HepG2 (cell line): Measurements from ENCODE around the gene ZNF384. TPM values are rescaled to one million over a fixed set of nuclear protein-coding genes. Genes with fewer than 3 reads are reported as not detected.

Experiments
- ASH2L ChIP-seq: fragments of 300-600, 200-600 bp; sonication (generic); IDR thresholded peaks from 2 replicates; pipeline ENCODE4 v1.7.0; 2017; ENCODE audit warnings: low read depth, mild to moderate bottlenecking, moderate library complexity, mixed read lengths, low read length; ENCODE audit not compliant: insufficient read length
- ATF2 ChIP-seq: sonication (generic); formaldehyde crosslinking; IDR thresholded peaks from 2 replicates; pipeline ENCODE4 v1.4.0; 2020; ENCODE audit warnings: missing genetic modification reagents
- CHCHD3 ChIP-seq: sonication (generic); formaldehyde crosslinking; IDR thresholded peaks from 2 replicates; pipeline ENCODE4 v1.8.0; 2022; ENCODE audit warnings: mild to moderate bottlenecking, missing genetic modification reagents, moderate library complexity
- DMTF1 ChIP-seq: sonication (generic); formaldehyde crosslinking; IDR thresholded peaks from 2 replicates; pipeline ENCODE4 v1.4.0; 2020; ENCODE audit warnings: mild to moderate bottlenecking, missing genetic modification reagents
- DR1 ChIP-seq: sonication (generic); formaldehyde crosslinking; IDR thresholded peaks from 2 replicates; pipeline ENCODE4 v1.8.0; 2021; ENCODE audit warnings: mild to moderate bottlenecking, missing genetic modification reagents, inconsistent platforms
- E2F2 ChIP-seq: sonication (generic); formaldehyde crosslinking; IDR thresholded peaks from 2 replicates; pipeline ENCODE4 v1.4.0; 2020; ENCODE audit warnings: missing genetic modification reagents, borderline replicate concordance
- GMEB1 ChIP-seq: sonication (generic); formaldehyde crosslinking; IDR thresholded peaks from 2 replicates; pipeline ENCODE4 v1.5.1; 2020; ENCODE audit warnings: missing genetic modification reagents, mild to moderate bottlenecking, borderline replicate concordance
- KDM5A ChIP-seq: fragments of 200-600 bp; sonication (generic); IDR thresholded peaks from 2 replicates; pipeline ENCODE4 v1.7.0; 2018; ENCODE audit warnings: antibody characterized with exemption, mild to moderate bottlenecking, low read length, borderline replicate concordance
- MEF2D ChIP-seq: sonication (generic); formaldehyde crosslinking; IDR thresholded peaks from 2 replicates; pipeline ENCODE4 v1.5.1; 2020; ENCODE audit warnings: mild to moderate bottlenecking, missing genetic modification reagents
- PBX3 ChIP-seq: sonication (generic); formaldehyde crosslinking; IDR thresholded peaks from 2 replicates; pipeline ENCODE4 v1.8.1; 2023; ENCODE audit warnings: missing genetic modification reagents, inconsistent platforms, borderline replicate concordance
- PRDM15 ChIP-seq: sonication (generic); formaldehyde crosslinking; IDR thresholded peaks from 2 replicates; pipeline ENCODE4 v1.4.0; 2020; ENCODE audit warnings: missing genetic modification reagents
- ZKSCAN1 ChIP-seq: fragments of 150-350 bp; IDR thresholded peaks from 2 replicates; pipeline ENCODE4 v1.6.1; 2014; ENCODE audit warnings: low read length
- ZNF7 ChIP-seq: IDR thresholded peaks from 2 replicates; pipeline ENCODE4 v1.6.1; 2016; ENCODE audit warnings: missing biosample characterization, missing genetic modification reagents
- ZNF816 ChIP-seq: sonication (generic); formaldehyde crosslinking; IDR thresholded peaks from 2 replicates; pipeline ENCODE4 v1.8.0; 2022; ENCODE audit warnings: missing genetic modification reagents, mild to moderate bottlenecking, borderline replicate concordance
- ZSCAN31 ChIP-seq: sonication (generic); formaldehyde crosslinking; IDR thresholded peaks from 2 replicates; pipeline ENCODE4 v1.5.0; 2020; ENCODE audit warnings: low read depth, mild to moderate bottlenecking, missing genetic modification reagents
- polyA plus RNA-seq, 8 experiments: library from polyadenylated mRNA; depleted of rRNA in 3 of 8; stranded (reverse) in 7 of 8; unstranded in 1 of 8; fragments of >200 nt; fragmentation: Illumina TruSeq in 4 of 8; extraction: Trizol in 4 of 8; gene quantifications; 2 replicates each; pipeline versions ENCODE4 v1.2.1 to v1.2.3, GENCODE V29; 2011 to 2016; ENCODE audit warnings: low read depth in 4 of 8, missing spikeins in 1 of 8, mixed read lengths in 1 of 8; ENCODE audit not compliant: insufficient read depth in 1 of 8
- total RNA-seq, 5 experiments: library from RNA; depleted of rRNA; stranded (reverse); fragments of >200 nt; fragmentation: Illumina TruSeq; extraction: Trizol; gene quantifications; 2 replicates each; pipeline ENCODE4 v1.2.3, GENCODE V29; 2016; ENCODE audit warnings: low read depth in 1 of 5

Gene ZNF384
- total and polyA plus RNA-seq, 2 of the 13 experiments (the other 11 are each of a cell fraction or from before 2014, with no cell fraction given): 23.6 to 55.3 TPM

GRCh38 chr12:6688999-6689882, at the start of gene ZNF384 (continued):
- no peak for TF ChIP-seq PBX3
- peak; percentile 88 for TF ChIP-seq ATF2 (CRISPR knock-in tag)
- TF ChIP-seq DMTF1 (CRISPR knock-in tag): no peak
- no peak; the same call in 1 of the 2 replicates for TF ChIP-seq CHCHD3 (CRISPR knock-in tag)
- TF ChIP-seq ZKSCAN1: no peak
- no peak for TF ChIP-seq ZNF816 (CRISPR knock-in tag)
- no peak for TF ChIP-seq ZNF7
- peak; percentile 93 for TF ChIP-seq ZSCAN31
- peak; percentile 96 for TF ChIP-seq ASH2L
- peak; percentile 43; the same call in 1 of the 2 replicates for TF ChIP-seq MEF2D (CRISPR knock-in tag)
- peak; percentile 88 for TF ChIP-seq KDM5A
- TF ChIP-seq GMEB1 (CRISPR knock-in tag): peak; percentile 89; the same call in 1 of the 2 replicates
- no peak for TF ChIP-seq E2F2 (CRISPR knock-in tag)
- TF ChIP-seq PRDM15 (CRISPR knock-in tag): no peak
- TF ChIP-seq DR1 (CRISPR knock-in tag): no peak
